H1 (cell line): Measurements from ENCODE around the gene LTBP3. TPM values are rescaled to one million over a fixed set of nuclear protein-coding genes. Genes with fewer than 3 reads are reported as not detected.

Experiments
- CTCF ChIA-PET: fragments of 300-600 bp; sonication (Branson Sonifier 250); formaldehyde crosslinking; loops from one replicate; lab custom pipeline; 2021; ENCODE audit not compliant: partially characterized antibody; lab: Charles Lee
- POLR2A ChIA-PET: fragments of 300-600 bp; sonication (Branson Sonifier 250); formaldehyde crosslinking; loops from one replicate; lab custom pipeline; 2021; ENCODE audit warnings: inconsistent platforms; ENCODE audit not compliant: partially characterized antibody; lab: Charles Lee
- DNase-seq, 2 experiments: peaks; one replicate each; pipeline versions ENCODE4 v3.0.0 to v3.0.0-alpha.2; 2010 to 2022; ENCODE audit warnings: low spot score in 2 of 2, low read depth in 1 of 2, mixed read lengths in 1 of 2
- FAIRE-seq: peaks from 2 replicates; lab custom pipeline; 2011; peaks lifted over from hg19 to GRCh38; lab: Jason Lieb, UNC
- H2AFZ ChIP-seq: 2 replicates; pipeline ENCODE4 v1.8.1; 2012; ENCODE audit warnings: low read length, inconsistent platforms
- H2AK5ac ChIP-seq: 2 replicates; pipeline ENCODE4 v1.6.1; 2013; ENCODE audit warnings: low read depth, low read length
- H2BK120ac ChIP-seq: replicated peaks from 2 replicates; pipeline ENCODE3; 2013; ENCODE audit warnings: low read depth, low read length, inconsistent platforms
- H2BK12ac ChIP-seq: 2 replicates; pipeline ENCODE4 v1.6.1; 2013; ENCODE audit warnings: low read depth, low read length
- H2BK15ac ChIP-seq: 2 replicates; pipeline ENCODE4 v1.6.1; 2013; ENCODE audit warnings: low read length
- H2BK20ac ChIP-seq: 2 replicates; pipeline ENCODE4 v1.6.1; 2013; ENCODE audit warnings: low read length
- H2BK5ac ChIP-seq: 2 replicates; pipeline ENCODE4 v1.6.1; 2013; ENCODE audit warnings: low read depth, low read length
- H3K14ac ChIP-seq: 2 replicates; pipeline ENCODE4 v1.6.1; 2013; ENCODE audit warnings: inconsistent platforms; ENCODE audit not compliant: insufficient read length
- H3K18ac ChIP-seq: 2 replicates; pipeline ENCODE4 v1.6.1; 2013; ENCODE audit warnings: low read length; ENCODE audit errors: extremely low read depth
- H3K23ac ChIP-seq: 2 replicates; pipeline ENCODE4 v1.6.1; 2013; ENCODE audit warnings: inconsistent platforms; ENCODE audit not compliant: insufficient read length
- H3K23me2 ChIP-seq: 2 replicates; pipeline ENCODE4 v1.6.1; 2013; ENCODE audit warnings: low read depth, low read length
- H3K27ac ChIP-seq: 2 replicates; pipeline ENCODE4 v1.6.1; 2011; ENCODE audit warnings: low read depth, low read length, inconsistent platforms
- H3K27me3 ChIP-seq, 4 experiments: replicated peaks in 1 of 4; 1 replicate in 1 of 4; 2 replicates in 3 of 4; pipeline versions ENCODE4 v1.6.1 to v1.8.1; 2011 to 2013; ENCODE audit warnings: low read length in 3 of 4, mild to moderate bottlenecking in 3 of 4, inconsistent platforms in 2 of 4, mixed read lengths in 2 of 4, moderate library complexity in 1 of 4; ENCODE audit not compliant: control insufficient read depth in 3 of 4, insufficient read depth in 3 of 4; ENCODE audit errors: extremely low read depth in 1 of 4
- H3K36me3 ChIP-seq, 4 experiments: 2 replicates each; pipeline versions ENCODE4 v1.6.1 to v1.8.1; 2011 to 2013; ENCODE audit warnings: mild to moderate bottlenecking in 4 of 4, low read length in 3 of 4, moderate library complexity in 2 of 4, control low read depth in 1 of 4, inconsistent platforms in 1 of 4; ENCODE audit not compliant: insufficient read depth in 4 of 4, control insufficient read depth in 2 of 4
- H3K4ac ChIP-seq: replicated peaks from 2 replicates; pipeline ENCODE3; 2013; ENCODE audit warnings: low read length, low read depth, mixed read lengths, inconsistent platforms; ENCODE audit not compliant: insufficient read length
- H3K4me1 ChIP-seq, 4 experiments: replicated peaks in 1 of 4; 1 replicate in 1 of 4; 2 replicates in 3 of 4; pipeline versions ENCODE4 v1.6.1 to v1.8.1; 2011 to 2013; ENCODE audit warnings: low read length in 3 of 4, inconsistent platforms in 2 of 4, mixed read lengths in 1 of 4; ENCODE audit not compliant: insufficient read depth in 4 of 4, control insufficient read depth in 3 of 4
- H3K4me2 ChIP-seq, 2 experiments: 2 replicates each; pipeline versions ENCODE4 v1.6.1 to v1.8.1; 2011 to 2013; ENCODE audit warnings: low read depth in 2 of 2, low read length in 2 of 2, control low read depth in 1 of 2, inconsistent platforms in 1 of 2, mild to moderate bottlenecking in 1 of 2; ENCODE audit not compliant: insufficient read depth in 1 of 2
- H3K4me3 ChIP-seq, 4 experiments: fragments of 200-600, 300-600 bp in 1 of 4; sonication (generic), shearing (Covaris generic), sonication (Bioruptor Twin) in 1 of 4; 2 replicates each; pipeline versions ENCODE4 v1.5.1 to v1.8.1; 2011 to 2016; ENCODE audit warnings: low read length in 4 of 4, low read depth in 3 of 4, control low read depth in 2 of 4, inconsistent platforms in 2 of 4, mild to moderate bottlenecking in 2 of 4, mixed read lengths in 1 of 4, moderate library complexity in 1 of 4; ENCODE audit not compliant: insufficient read depth in 2 of 4; ENCODE audit errors: extremely low read depth in 1 of 4
- H3K56ac ChIP-seq: replicated peaks from 2 replicates; pipeline ENCODE3; 2013; ENCODE audit warnings: low read depth, mild to moderate bottlenecking, mixed read lengths, low read length, inconsistent platforms; ENCODE audit not compliant: insufficient read length
- H3K79me1 ChIP-seq: 2 replicates; pipeline ENCODE4 v1.6.1; 2013; ENCODE audit warnings: low read depth, low read length, control low read depth
- H3K79me2 ChIP-seq, 2 experiments: 2 replicates each; pipeline versions ENCODE4 v1.6.1 to v1.8.1; 2012 to 2013; ENCODE audit warnings: low read length in 2 of 2, mild to moderate bottlenecking in 2 of 2, inconsistent platforms in 1 of 2; ENCODE audit not compliant: insufficient read depth in 2 of 2, control insufficient read depth in 1 of 2
- H3K9ac ChIP-seq, 4 experiments: replicated peaks in 1 of 4; 1 replicate in 1 of 4; 2 replicates in 3 of 4; pipeline versions ENCODE4 v1.6.1 to v1.8.1; 2011 to 2013; ENCODE audit warnings: low read depth in 3 of 4, low read length in 3 of 4, control low read depth in 2 of 4, mild to moderate bottlenecking in 2 of 4, moderate library complexity in 2 of 4, inconsistent platforms in 1 of 4; ENCODE audit errors: extremely low read depth in 1 of 4
- H3K9me3 ChIP-seq, 2 experiments: 2 replicates each; pipeline versions ENCODE4 v1.6.1 to v1.8.1; 2012 to 2013; ENCODE audit warnings: mild to moderate bottlenecking in 2 of 2, moderate library complexity in 2 of 2, control low read depth in 1 of 2, inconsistent platforms in 1 of 2, low read depth in 1 of 2, low read length in 1 of 2, mixed read lengths in 1 of 2; ENCODE audit not compliant: insufficient read depth in 2 of 2
- H4K20me1 ChIP-seq, 2 experiments: replicated peaks in 1 of 2; 2 replicates each; pipeline versions ENCODE3 to v1.8.1; 2011 to 2013; ENCODE audit warnings: inconsistent platforms in 2 of 2, low read length in 2 of 2, mild to moderate bottlenecking in 1 of 2; ENCODE audit not compliant: insufficient read depth in 2 of 2, control insufficient read depth in 1 of 2
- H4K5ac ChIP-seq: 2 replicates; pipeline ENCODE4 v1.6.1; 2013; ENCODE audit warnings: low read length, low read depth, mixed read lengths, inconsistent platforms; ENCODE audit not compliant: insufficient read length
- H4K8ac ChIP-seq: 2 replicates; pipeline ENCODE4 v1.8.0; 2013; ENCODE audit warnings: mild to moderate bottlenecking, moderate library complexity, low read length, inconsistent platforms; ENCODE audit not compliant: insufficient read depth; ENCODE audit errors: extremely low read depth
- H4K91ac ChIP-seq: replicated peaks from 2 replicates; pipeline ENCODE3; 2013; ENCODE audit warnings: low read length, mixed read lengths, inconsistent platforms; ENCODE audit not compliant: insufficient read length
- CHD1 ChIP-seq: IDR thresholded peaks from 2 replicates; pipeline ENCODE4 v1.6.1; 2012; ENCODE audit warnings: low read depth, low read length, improper control_type of control experiment
- FOSL1 ChIP-seq: IDR thresholded peaks from 2 replicates; pipeline ENCODE4 v1.6.1; 2011; ENCODE audit warnings: mild to moderate bottlenecking, low read depth, low read length, moderate library complexity; ENCODE audit not compliant: insufficient read depth
- HDAC6 ChIP-seq: IDR thresholded peaks from one replicate; pipeline ENCODE4 v1.7.1; 2012; ENCODE audit warnings: low read depth, mild to moderate bottlenecking, inconsistent platforms, low read length, moderate library complexity
- KDM4A ChIP-seq: IDR thresholded peaks from one replicate; pipeline ENCODE4 v1.7.1; 2012; ENCODE audit warnings: low read depth, mild to moderate bottlenecking, moderate library complexity, low read length, inconsistent platforms; ENCODE audit not compliant: severe bottlenecking
- PHF8 ChIP-seq: fragments of 200-600 bp; sonication (generic); conservative IDR thresholded peaks from 2 replicates; pipeline ENCODE4 v1.7.1; 2012; ENCODE audit warnings: low read depth, mild to moderate bottlenecking, inconsistent platforms, low read length, moderate library complexity
- POLR2AphosphoS5 ChIP-seq: IDR thresholded peaks from 2 replicates; pipeline ENCODE4 v1.6.1; 2011; ENCODE audit warnings: low read depth, low read length
- RXRA ChIP-seq: IDR thresholded peaks from 2 replicates; pipeline ENCODE4 v1.6.1; 2011; ENCODE audit warnings: low read depth, mild to moderate bottlenecking, low read length, moderate library complexity; ENCODE audit not compliant: insufficient read depth
- SP4 ChIP-seq: IDR thresholded peaks from 2 replicates; pipeline ENCODE4 v1.6.1; 2012; ENCODE audit warnings: low read length, inconsistent platforms
- TBP ChIP-seq: IDR thresholded peaks from 2 replicates; pipeline ENCODE4 v1.6.1; 2011; ENCODE audit warnings: low read depth, low read length, improper control_type of control experiment
- USF2 ChIP-seq: IDR thresholded peaks from 2 replicates; pipeline ENCODE4 v1.6.1; 2011; ENCODE audit warnings: low read length, improper control_type of control experiment
- WGBS, 2 experiments: shearing (Covaris generic) in 1 of 2; methylation state at CpG; one replicate each; pipeline versions ENCODE4 v1.1.6 to v1.1.7; 2013 to 2015; ENCODE audit warnings: low lambda C conversion rate in 2 of 2, mixed read lengths in 2 of 2, inconsistent platforms in 1 of 2, low coverage in 1 of 2, missing lambda C conversion rate in 1 of 2; ENCODE audit not compliant: insufficient replicate concordance in 2 of 2, insufficient coverage in 1 of 2, insufficient read length in 1 of 2; ENCODE audit errors: extremely low coverage in 1 of 2, missing lambda C conversion rate in 1 of 2; 5-methylcytosine and 5-hydroxymethylcytosine counted together
- polyA plus RNA-seq, 7 experiments: library from polyadenylated mRNA; depleted of rRNA in 3 of 7; stranded (reverse) in 5 of 7; unstranded in 2 of 7; fragments of >200 nt in 5 of 7; fragments of 200-250 nt in 2 of 7; gene quantifications; 1 replicate in 5 of 7; 2 replicates in 1 of 7; 4 replicates in 1 of 7; pipeline versions ENCODE4 v1.2.1 to v1.2.3, GENCODE V29; 2011 to 2013; ENCODE audit warnings: missing spikeins in 2 of 7, mixed read lengths in 2 of 7
- total RNA-seq: library from RNA; stranded (reverse); fragmentation: NEBNext Ultra II Directional; extraction: Animal tissue kit (Norgen Biotek cat#: 25700); gene quantifications from 2 replicates; pipeline ENCODE4 v1.2.1, GENCODE V29; 2021

The LTBP3 gene
- total and polyA plus RNA-seq, 2 of the 8 experiments (the other 6 are each of a cell fraction or from before 2014, with no cell fraction given) = 12.8 to 17.8 TPM

- FAIRE-seq (no peak), DNase-seq (peak in 1 of 2 experiments; percentile 60)
- H3K4ac ChIP-seq = peak overlapping the region; percentile 97
- peaks cover 36 to 62% of the 10 kb centered on the region in 2 experiments for H3K79me2 ChIP-seq
- H4K5ac ChIP-seq = peak overlapping the region; percentile 96
- peak overlapping the region; percentile 70 for H3K14ac ChIP-seq
- POLR2A ChIA-PET = interaction anchor here (0.7 to 29.8 kb wide), 50 partner anchors 3 to 387 kb away, joined by 3 to 1569 read pairs (median 6); partner anchors contain the start of genes DPF2, FAM89B, FAU and FRMD8
- H3K4me3 ChIP-seq = peak overlapping the region; percentile 82 to 100 (median 95)
- WGBS, 2 experiments = 9% methylated on average over 24 of the region's 24 CpGs; no CpG with 5 or more reads in 1 of the 2 experiments
- H3K23ac ChIP-seq = no peak overlapping the region
- H2AFZ ChIP-seq = no peak overlapping the region
- H2AK5ac ChIP-seq = peak overlapping the region; percentile 99
- peaks cover 21 to 28% of the 10 kb centered on the region in 2 experiments for H4K20me1 ChIP-seq
- peak overlapping the region; percentile 90 to 98 for H3K4me2 ChIP-seq
- peak overlapping the region; percentile 98; the same call in 1 of the 2 replicates for H2BK12ac ChIP-seq
- H2BK15ac ChIP-seq = peak overlapping the region; percentile 83
- H3K79me1 ChIP-seq = no peaks in the 10 kb centered on the region; the same call in 1 of the 2 replicates
- peak overlapping the region; percentile 91 for H3K18ac ChIP-seq
- H4K8ac ChIP-seq = peak overlapping the region; percentile 100; the same call in 1 of the 2 replicates
- peak overlapping the region; percentile 23; the same call in 1 of the 2 replicates for H2BK20ac ChIP-seq
- H2BK120ac ChIP-seq = peak overlapping the region; percentile 96
- H3K27me3 ChIP-seq = no peaks in the 10 kb centered on the region
- peaks cover 15% of the 10 kb centered on the region for H3K23me2 ChIP-seq
- H3K36me3 ChIP-seq = peaks cover 14 to 33% (median 21%) of the 10 kb centered on the region in 4 experiments
- H3K4me1 ChIP-seq = peaks cover 5 to 16% (median 7%) of the 10 kb centered on the region in 4 experiments; a peak in 6 of 7 replicates
- H3K27ac ChIP-seq = peak overlapping the region; percentile 99
- H3K9ac ChIP-seq = peak overlapping the region; percentile 92 to 99 (median 96)
- H3K9me3 ChIP-seq = no peaks in the 10 kb centered on the region
- CTCF ChIA-PET = interaction anchor here (0.7 to 29.0 kb wide), 12 partner anchors 9 to 131 kb away, joined by 3 to 809 read pairs (median 5); no protein-coding TSS in a partner anchor
- peak overlapping the region; percentile 100 for H4K91ac ChIP-seq
- peak overlapping the region; percentile 96 for H3K56ac ChIP-seq
- H2BK5ac ChIP-seq = peak overlapping the region; percentile 99
- TF ChIP-seq HDAC6 (no peak), POLR2AphosphoS5 (peak; percentile 56; the same call in 1 of the 2 replicates), CHD1 (no peak), SP4 (no peak), USF2 (no peak), KDM4A (no peak), PHF8 (peak; percentile 50; the same call in 1 of the 2 replicates), RXRA (no peak), TBP (no peak), FOSL1 (no peak)
Measured at GRCh38 chr11:65498042-65498726, 60.0 kb downstream of the LTBP3 start.
